Stromal cell of bone marrow (primary cell): Measurements from ENCODE around the gene MYH9.
"Not testable (repeated sequence)": the region's sequence is repeated elsewhere in the genome, so short reads cannot be mapped to it uniquely, and the experiment has no call there.

Experiments used
- DNase-seq: peaks from one replicate; pipeline ENCODE4 v3.0.0-alpha.2; 2012; ENCODE audit warnings: low read depth

Gene MYH9

GRCh38 chr22:36291831-36292740 lies 95.7 kb downstream of the MYH9 start:
- DNase-seq: no peak

- not testable (repeated sequence) for DNase-seq
Observed at GRCh38 chr22:36290391-36291075, 97.2 kb downstream of the MYH9 start.

- not testable (repeated sequence) for DNase-seq
Observed at GRCh38 chr22:36289948-36290371, 97.8 kb downstream of the MYH9 start.

GRCh38 chr22:36289406-36289870 lies 98.3 kb downstream of the MYH9 start:
- DNase-seq: no peak

GRCh38 chr22:36288571-36289405 lies 99.0 kb downstream of the MYH9 start:
- no peak for DNase-seq

GRCh38 chr22:36287881-36288515 lies 99.8 kb downstream of the MYH9 start:
- DNase-seq: no peak

- peak; percentile 50 for DNase-seq
Observed at GRCh38 chr22:36286096-36286957, 101.4 kb downstream of the MYH9 start.

GRCh38 chr22:36285545-36285944 lies 102.2 kb downstream of the MYH9 start:
- DNase-seq: no peak

GRCh38 chr22:36285017-36285416 lies 102.8 kb downstream of the MYH9 start:
- no peak for DNase-seq

GRCh38 chr22:36284171-36284571 lies 103.6 kb downstream of the MYH9 start:
- DNase-seq: no peak

GRCh38 chr22:36282328-36282831 lies 105.4 kb downstream of the MYH9 start:
- DNase-seq: no peak

- DNase-seq: no peak
Observed at GRCh38 chr22:36281781-36282327, 105.9 kb downstream of the MYH9 start.

- DNase-seq: no peak
Observed at GRCh38 chr22:36280379-36280778, 107.4 kb downstream of the MYH9 start.

- DNase-seq: no peak
Observed at GRCh38 chr22:36279219-36279666, 108.5 kb downstream of the MYH9 start.

GRCh38 chr22:36277482-36278291 lies 110.1 kb downstream of the MYH9 start:
- peak; percentile 25 for DNase-seq

GRCh38 chr22:36274531-36274930 lies 113.2 kb downstream of the MYH9 start:
- DNase-seq: no peak

GRCh38 chr22:36271951-36272350 lies 115.8 kb downstream of the MYH9 start:
- DNase-seq: not testable (repeated sequence)

- DNase-seq: not testable (repeated sequence)
Observed at GRCh38 chr22:36271231-36271630, 116.5 kb downstream of the MYH9 start.

GRCh38 chr22:36267896-36268485 lies 119.8 kb downstream of the MYH9 start:
- DNase-seq: no peak
